Embryonic facial prominence (tissue), 1 donor: ENCODE measurements around the gene MED13L.
"Not testable (repeated sequence)": the region's sequence is repeated elsewhere in the genome, so short reads cannot be mapped to it uniquely, and the experiment has no call there.

ENCODE experiments used
- DNase-seq: peaks from one replicate; pipeline ENCODE4 v3.0.0-alpha.2; 2016; ENCODE audit errors: extremely low spot score

MED13L gene

DNA sequence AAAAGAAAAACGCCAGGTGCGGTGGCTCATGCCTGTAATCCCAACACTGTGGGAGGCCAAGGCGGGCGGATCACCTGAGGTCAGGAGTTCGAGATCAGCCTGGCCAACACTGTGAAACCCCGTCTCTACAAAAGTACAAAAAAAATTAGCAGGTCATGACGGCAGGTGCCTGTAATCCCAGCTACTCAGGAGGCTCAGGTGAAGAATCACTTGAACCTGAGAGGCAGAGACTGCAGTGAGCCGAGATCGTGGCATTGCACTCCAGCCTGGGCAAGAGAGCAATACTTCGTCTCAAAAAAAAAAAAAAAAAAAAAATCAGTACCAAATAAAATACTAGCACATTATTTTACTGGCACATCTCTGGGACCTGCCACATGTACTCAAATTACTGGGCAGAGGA, 145.5 kb downstream of the MED13L start:
- DNase-seq: not testable (repeated sequence)

GRCh38 chr12:116131176-116131575, 146.3 kb downstream of the MED13L start:
- DNase-seq: no peak

DNA sequence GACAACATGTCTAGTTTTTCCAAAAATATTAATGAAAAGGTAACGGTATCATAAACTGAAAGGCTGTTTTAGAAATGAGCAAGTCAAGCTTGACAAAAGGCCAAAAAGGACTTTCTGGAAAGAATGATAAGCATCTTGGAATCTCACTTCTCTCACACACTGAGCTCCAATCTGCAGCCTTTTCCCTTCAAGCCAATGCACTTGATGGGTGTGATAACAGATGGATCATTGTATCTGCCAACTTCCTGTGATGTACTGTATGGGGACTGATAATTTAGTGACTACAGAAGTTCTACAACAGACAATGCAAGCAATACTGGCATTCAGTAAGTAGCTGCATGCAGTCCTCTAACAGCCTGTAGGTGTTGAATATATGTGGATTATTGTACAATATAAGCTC, 147.1 kb downstream of the MED13L start:
- no peak for DNase-seq

- DNase-seq: no peak
These were observed 148.7 kb downstream of the MED13L start for GRCh38 chr12:116128779-116129178.

DNA sequence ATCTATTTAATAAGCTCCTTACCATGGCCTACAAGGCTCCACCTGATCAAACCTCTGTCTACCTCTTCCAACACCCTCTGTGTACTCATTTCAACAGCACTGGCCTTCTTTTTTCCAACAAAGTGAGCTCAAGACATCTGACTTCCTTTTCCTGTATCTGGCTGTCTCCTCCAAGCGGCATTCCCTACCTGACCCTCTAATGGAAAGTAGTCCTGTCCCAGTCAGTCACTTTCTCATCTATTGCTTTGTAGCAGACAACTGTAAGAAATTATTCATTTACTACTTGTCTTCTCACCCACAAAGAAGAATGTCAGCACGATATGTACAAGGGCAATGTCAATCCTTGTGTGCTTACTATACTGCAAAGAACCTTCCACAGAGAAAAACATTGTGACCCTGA, 149.6 kb downstream of the MED13L start:
- no peak for DNase-seq

DNA sequence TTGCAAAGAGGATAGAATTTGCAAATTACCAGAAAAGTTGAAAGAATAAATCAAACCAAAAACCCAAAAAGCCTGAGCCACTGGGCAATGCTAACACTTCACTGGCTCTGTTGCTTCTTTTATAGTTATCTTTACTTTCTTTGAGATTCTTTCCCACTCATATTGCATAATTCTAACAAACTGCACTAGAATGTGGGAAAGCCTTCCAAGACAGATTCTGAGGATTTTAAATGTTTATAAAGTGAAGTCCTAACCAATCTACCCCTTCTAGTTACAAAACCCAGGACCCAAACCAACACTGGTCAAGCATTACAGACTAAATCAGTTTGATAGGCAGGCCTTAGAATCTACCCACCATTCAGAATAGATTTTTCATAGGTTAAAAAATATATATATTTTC, 150.9 kb downstream of the MED13L start:
- no peak for DNase-seq

- DNase-seq: no peak
These were observed 151.4 kb downstream of the MED13L start for GRCh38 chr12:116125956-116126566.

- DNase-seq: no peak
These were observed 152.4 kb downstream of the MED13L start for GRCh38 chr12:116125084-116125483.

- peak; percentile 16 for DNase-seq
These were observed 153.8 kb downstream of the MED13L start for GRCh38 chr12:116123451-116124258.

- DNase-seq: no peak
These were observed 154.9 kb downstream of the MED13L start for GRCh38 chr12:116122628-116123027.

GRCh38 chr12:116121453-116121871, 156.0 kb downstream of the MED13L start:
- no peak for DNase-seq

DNA sequence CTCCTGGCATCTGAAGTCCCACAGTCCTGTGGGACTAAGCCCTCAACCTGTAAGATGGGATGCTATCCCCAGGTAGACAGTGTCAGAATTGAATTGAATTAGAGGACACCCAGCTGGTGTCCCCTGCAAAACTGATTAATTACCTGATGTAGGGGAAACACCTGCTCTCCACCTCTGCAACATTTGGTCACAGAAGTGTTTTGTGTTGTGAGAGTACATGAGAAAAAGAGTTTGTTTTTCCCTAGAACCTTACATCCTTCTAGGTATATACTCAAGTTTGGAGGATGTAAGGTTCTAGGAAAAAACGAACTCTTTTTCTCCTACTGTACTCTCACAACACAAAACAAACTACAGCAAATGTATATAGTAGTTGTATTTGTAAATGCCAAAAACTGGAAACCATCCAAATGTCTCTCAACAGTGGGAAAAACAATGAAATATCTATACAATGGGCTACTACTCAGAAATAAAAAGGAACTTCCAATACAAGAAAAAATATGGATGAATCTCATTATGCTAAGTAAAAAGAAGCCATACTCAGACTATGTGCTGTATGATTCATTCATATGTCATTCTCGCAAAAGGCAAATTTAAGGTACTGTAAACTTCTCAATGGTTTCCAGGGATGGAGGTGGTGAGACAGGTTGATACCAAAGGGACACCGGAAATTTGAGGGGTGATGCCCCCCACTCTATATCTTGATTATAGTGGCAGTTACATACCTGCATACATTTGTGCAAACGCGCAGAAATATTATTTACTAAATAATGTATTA, 160.7 kb downstream of the MED13L start:
- DNase-seq: no peak

DNA sequence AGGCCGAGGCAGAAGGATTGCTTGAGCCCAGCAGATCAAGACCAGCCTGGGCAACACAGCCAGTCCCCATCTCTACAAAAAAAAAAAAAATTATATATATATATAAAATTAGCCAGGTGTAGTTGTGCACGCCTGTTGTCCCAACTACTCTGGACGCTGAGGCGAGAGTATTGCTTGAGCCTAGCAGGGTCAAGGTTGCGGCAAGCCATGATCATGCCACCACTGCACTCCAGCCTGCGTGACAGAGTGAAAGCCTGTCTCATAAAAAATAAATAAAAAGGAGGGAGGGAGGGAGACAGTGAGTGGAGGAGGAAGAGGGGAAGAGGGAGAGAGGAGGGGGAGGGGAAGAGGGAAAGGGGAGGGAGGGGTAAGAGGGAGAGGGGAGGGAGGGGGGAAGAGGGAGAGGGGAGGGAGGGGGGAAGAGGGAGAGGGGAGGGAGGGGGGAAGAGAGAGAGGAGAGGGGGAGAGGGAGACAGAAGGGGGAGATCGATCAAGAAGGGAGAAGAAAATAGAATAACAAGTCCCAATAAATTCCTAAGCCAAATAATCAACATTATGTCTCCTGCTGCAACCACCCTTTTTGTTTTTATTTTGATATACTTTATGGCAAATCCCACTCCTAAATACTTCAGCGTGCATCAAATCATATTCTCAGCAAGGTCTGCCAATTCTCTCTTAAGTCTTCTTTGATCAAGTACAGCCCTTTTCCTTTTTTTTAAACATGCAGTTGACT, 163.9 kb downstream of the MED13L start:
- DNase-seq: no peak

DNA sequence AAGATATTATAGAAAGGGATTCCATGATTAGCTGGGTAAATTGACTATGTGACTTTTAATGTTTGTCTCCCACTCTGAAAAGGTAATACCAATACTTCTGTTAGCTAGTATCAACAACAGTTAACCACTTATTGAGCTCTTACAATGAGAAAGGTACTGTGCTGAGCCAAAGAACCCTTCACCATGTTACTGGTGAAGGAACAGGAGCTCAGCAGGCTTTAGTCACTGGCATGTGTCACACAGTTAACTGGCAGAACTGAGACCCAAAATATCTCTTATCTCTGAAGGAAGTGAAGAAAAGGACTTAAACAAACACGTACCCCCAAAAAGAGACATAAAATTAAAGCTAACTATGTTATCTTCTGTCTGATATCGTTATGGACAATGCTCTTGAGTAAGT, 170.6 kb downstream of the MED13L start:
- no peak for DNase-seq

GRCh38 chr12:116104167-116104767, 173.2 kb downstream of the MED13L start:
- no peak for DNase-seq

DNA sequence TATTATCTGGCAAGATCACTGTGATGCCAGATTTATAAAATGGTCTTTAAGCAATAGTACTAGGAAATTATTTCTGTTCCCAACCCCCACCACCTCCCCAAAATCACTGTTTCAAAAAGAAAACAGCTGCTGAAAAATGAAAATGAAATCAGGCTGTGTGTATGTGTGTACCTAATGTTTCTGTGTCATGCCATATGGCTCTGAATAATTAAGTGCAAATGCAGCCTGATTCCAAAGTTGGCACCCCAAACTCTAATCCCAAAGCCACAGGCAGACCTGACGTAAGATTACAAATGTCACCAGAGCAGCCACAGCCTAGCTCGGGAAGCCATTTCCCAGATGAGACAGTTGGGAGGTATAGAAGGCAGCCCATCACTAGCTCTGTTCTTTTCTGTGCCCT, 175.5 kb downstream of the MED13L start:
- DNase-seq: no peak

DNA sequence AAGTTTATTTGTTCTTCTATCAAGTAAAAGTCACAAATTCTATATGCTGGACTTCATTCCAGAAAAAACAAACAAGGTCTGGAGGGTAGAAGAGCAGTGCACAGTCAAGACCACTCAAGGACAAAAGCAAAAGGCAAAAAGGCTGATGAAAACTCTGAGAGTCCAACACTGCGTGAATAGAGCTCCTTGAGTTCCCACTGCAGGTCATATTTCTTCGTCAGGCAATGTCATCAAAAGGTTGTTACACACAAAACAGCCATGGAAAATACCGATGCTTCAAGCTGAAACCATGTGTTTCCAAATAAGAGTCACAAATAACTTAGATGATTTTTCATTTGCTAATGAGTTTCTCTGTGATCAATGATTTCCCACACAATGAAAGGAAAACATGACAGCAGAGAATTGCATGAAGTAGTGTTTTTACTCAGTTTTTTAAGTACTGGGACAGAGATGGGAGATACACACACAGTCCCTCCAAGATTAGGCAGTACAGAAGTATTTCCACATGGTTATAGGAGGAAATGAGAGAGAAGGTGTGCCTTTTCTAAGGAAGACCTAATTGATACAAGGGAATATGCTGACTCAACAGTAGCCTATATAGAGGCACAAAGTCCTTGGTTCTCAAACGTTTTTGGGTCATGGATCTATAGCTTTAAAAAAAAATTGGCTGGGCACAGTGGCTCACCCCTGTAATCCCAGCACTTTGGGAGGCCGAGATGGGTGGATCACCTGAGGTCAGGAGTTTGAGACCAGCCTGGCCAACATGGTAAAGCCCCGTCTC, 177.7 kb downstream of the MED13L start:
- no peak for DNase-seq

GRCh38 chr12:116096874-116097273, 180.6 kb downstream of the MED13L start:
- no peak for DNase-seq

- DNase-seq: no peak
These were observed 183.0 kb downstream of the MED13L start for GRCh38 chr12:116094475-116094874.

- DNase-seq: no peak
These were observed 183.6 kb downstream of the MED13L start for GRCh38 chr12:116093915-116094314.

DNA sequence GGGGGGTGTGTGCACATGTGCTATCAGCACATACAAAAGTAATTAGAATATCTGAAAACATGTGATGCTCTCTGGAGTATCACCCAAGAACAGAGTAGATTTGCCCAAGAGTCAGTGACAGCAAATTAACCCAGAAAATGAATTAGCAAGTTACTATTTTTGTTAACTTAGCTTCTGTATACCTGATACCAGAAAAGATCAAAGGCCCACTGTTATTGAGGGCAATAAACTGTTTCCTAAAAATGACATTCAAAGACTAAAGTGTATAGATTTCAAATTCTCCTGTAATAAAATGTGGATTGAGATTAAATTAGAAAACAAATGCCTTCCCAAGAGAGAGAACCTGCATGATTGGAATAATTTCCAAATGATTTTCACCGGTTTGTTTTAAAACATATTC, 184.7 kb downstream of the MED13L start:
- DNase-seq: no peak
